Measurements from ENCODE around the gene TSPAN9. TPM values are rescaled to one million over a fixed set of nuclear protein-coding genes. Genes with fewer than 3 reads are reported as not detected.

Gene TSPAN9
- total RNA-seq, 2 donors from 2014 or later, result 41.9 to 50.0 TPM

DNA sequence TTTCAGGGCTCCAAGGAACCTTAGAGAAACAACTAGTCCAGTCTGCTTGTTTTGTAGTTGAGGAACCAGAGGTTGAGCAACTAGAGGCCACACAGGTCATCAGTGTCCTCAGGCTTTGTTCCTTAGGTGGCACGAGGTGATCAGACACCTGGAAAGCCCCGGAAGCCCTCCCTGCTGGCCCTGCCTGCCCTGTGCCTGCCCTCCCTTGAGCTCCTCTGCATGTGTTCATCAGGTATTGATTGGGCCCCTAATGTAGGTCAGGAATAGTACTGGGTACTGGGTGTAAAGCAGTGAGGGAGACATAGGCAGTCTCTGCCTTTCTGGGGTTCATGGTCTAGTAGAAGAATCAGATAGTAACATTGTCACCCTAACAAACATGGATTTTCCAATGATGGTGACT lies 114.3 kb downstream of the TSPAN9 start:
- no peaks in the 10 kb centered on the region for H3K36me3 ChIP-seq
- DNase-seq (ENCODE audit: low spot score), result no peak
- H3K27ac ChIP-seq, result no peak overlapping the region
- intact Hi-C loops (cut with DNase I), result no loop called here
- no peaks in the 10 kb centered on the region for H3K27me3 ChIP-seq (replicated peaks; ENCODE audit: insufficient read depth)
- H3K9me3 ChIP-seq, result no peaks in the 10 kb centered on the region
- no peak overlapping the region for H3K4me3 ChIP-seq
- TF ChIP-seq POLR2A (IDR thresholded peaks at IDR 0.05) (no peak), POLR2AphosphoS5 (IDR thresholded peaks at IDR 0.05) (no peak)
- TF ChIP-seq, protein P1, sequence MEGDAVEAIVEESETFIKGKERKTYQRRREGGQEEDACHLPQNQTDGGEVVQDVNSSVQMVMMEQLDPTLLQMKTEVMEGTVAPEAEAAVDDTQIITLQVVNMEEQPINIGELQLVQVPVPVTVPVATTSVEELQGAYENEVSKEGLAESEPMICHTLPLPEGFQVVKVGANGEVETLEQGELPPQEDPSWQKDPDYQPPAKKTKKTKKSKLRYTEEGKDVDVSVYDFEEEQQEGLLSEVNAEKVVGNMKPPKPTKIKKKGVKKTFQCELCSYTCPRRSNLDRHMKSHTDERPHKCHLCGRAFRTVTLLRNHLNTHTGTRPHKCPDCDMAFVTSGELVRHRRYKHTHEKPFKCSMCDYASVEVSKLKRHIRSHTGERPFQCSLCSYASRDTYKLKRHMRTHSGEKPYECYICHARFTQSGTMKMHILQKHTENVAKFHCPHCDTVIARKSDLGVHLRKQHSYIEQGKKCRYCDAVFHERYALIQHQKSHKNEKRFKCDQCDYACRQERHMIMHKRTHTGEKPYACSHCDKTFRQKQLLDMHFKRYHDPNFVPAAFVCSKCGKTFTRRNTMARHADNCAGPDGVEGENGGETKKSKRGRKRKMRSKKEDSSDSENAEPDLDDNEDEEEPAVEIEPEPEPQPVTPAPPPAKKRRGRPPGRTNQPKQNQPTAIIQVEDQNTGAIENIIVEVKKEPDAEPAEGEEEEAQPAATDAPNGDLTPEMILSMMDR (IDR thresholded peaks at IDR 0.05), result no peak
- WGBS, result 85% methylated on average over 2 of the region's 2 CpGs
- H3K4me1 ChIP-seq (replicated peaks), result no peaks in the 10 kb centered on the region

GRCh38 chr12:3192221-3192620 lies 115.0 kb downstream of the TSPAN9 start:
- Histone ChIP-seq H3K36me3 (no peaks in the 10 kb centered on the region), H3K27me3 (replicated peaks; ENCODE audit: insufficient read depth) (no peaks in the 10 kb centered on the region), H3K9me3 (no peaks in the 10 kb centered on the region), H3K4me1 (replicated peaks) (no peaks in the 10 kb centered on the region), H3K27ac (no peak overlapping the region), H3K4me3 (no peak overlapping the region)
- intact Hi-C loops (cut with DNase I), result no loop called here
- TF ChIP-seq POLR2A (IDR thresholded peaks at IDR 0.05) (no peak), POLR2AphosphoS5 (IDR thresholded peaks at IDR 0.05) (no peak)
- TF ChIP-seq, protein P1 (IDR thresholded peaks at IDR 0.05), result no peak
- 93% methylated on average over 10 of the region's 10 CpGs for WGBS
- no peak for DNase-seq (ENCODE audit: low spot score)

DNA sequence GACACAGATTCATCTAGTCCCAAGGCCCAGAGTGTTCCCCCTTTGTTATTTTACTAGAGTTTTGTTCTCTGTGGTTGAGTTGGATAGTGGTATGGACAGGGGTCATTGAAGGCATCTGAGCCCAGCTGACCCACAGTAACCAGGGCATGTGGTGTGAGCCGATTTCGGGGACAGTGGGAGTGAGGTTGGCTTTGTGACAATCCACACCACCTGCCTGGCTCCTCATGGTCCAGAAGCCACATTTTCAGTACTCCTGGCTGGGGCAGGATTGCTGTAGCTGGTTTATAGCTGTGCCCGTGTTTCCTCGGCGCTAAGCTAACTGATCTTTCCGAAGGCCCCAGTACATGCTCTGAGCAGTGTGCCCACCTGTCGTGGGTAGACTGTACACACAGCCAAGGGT lies 116.0 kb downstream of the TSPAN9 start:
- H3K36me3 ChIP-seq, result no peaks in the 10 kb centered on the region
- H3K4me1 ChIP-seq (replicated peaks), result no peaks in the 10 kb centered on the region
- H3K27ac ChIP-seq, result no peak overlapping the region
- 95% methylated on average over 7 of the region's 7 CpGs for WGBS
- intact Hi-C loops (cut with DNase I), result no loop called here
- H3K27me3 ChIP-seq (replicated peaks; ENCODE audit: insufficient read depth), result no peaks in the 10 kb centered on the region
- no peak for DNase-seq (ENCODE audit: low spot score)
- H3K9me3 ChIP-seq, result no peaks in the 10 kb centered on the region
- no peak overlapping the region for H3K4me3 ChIP-seq
- no peak for TF ChIP-seq POLR2AphosphoS5 (IDR thresholded peaks at IDR 0.05)
- TF ChIP-seq POLR2A (IDR thresholded peaks at IDR 0.05), result no peak
- TF ChIP-seq, protein P1 (IDR thresholded peaks at IDR 0.05), result no peak

GRCh38 chr12:3193755-3194154 lies 116.6 kb downstream of the TSPAN9 start:
- Histone ChIP-seq H3K4me3 (no peak overlapping the region), H3K36me3 (no peaks in the 10 kb centered on the region), H3K4me1 (replicated peaks) (no peaks in the 10 kb centered on the region), H3K9me3 (no peaks in the 10 kb centered on the region), H3K27me3 (replicated peaks; ENCODE audit: insufficient read depth) (no peaks in the 10 kb centered on the region), H3K27ac (no peak overlapping the region)
- TF ChIP-seq, protein P1 (IDR thresholded peaks at IDR 0.05), result no peak
- TF ChIP-seq POLR2A (IDR thresholded peaks at IDR 0.05) (no peak), POLR2AphosphoS5 (IDR thresholded peaks at IDR 0.05) (no peak)
- 75% methylated on average over 5 of the region's 5 CpGs for WGBS
- no peak for DNase-seq (ENCODE audit: low spot score)
- intact Hi-C loops (cut with DNase I), result no loop called here

- no peak overlapping the region for H3K4me3 ChIP-seq
- TF ChIP-seq POLR2AphosphoS5 (IDR thresholded peaks at IDR 0.05) (no peak), POLR2A (IDR thresholded peaks at IDR 0.05) (no peak)
- TF ChIP-seq, protein P1 (IDR thresholded peaks at IDR 0.05), result no peak
- DNase-seq (ENCODE audit: low spot score), result no peak
- 99% methylated on average over 3 of the region's 3 CpGs for WGBS
- no peaks in the 10 kb centered on the region for H3K27me3 ChIP-seq (replicated peaks; ENCODE audit: insufficient read depth)
- no peak overlapping the region for H3K27ac ChIP-seq
- intact Hi-C loops (cut with DNase I), result no loop called here
- no peaks in the 10 kb centered on the region for H3K9me3 ChIP-seq
- no peaks in the 10 kb centered on the region for H3K36me3 ChIP-seq
- no peaks in the 10 kb centered on the region for H3K4me1 ChIP-seq (replicated peaks)
Observed at GRCh38 chr12:3195337-3195736, 118.2 kb downstream of the TSPAN9 start.
